Measurements from ENCODE around the gene DGKH. TPM values are rescaled to one million over a fixed set of nuclear protein-coding genes. Genes with fewer than 3 reads are reported as not detected.
A peak's percentile ranks its signal among the peaks of the same experiment; 100 is the strongest.

Gene DGKH
- total RNA-seq, 2 experiments from 2014 or later, result 6.0 TPM

DNA sequence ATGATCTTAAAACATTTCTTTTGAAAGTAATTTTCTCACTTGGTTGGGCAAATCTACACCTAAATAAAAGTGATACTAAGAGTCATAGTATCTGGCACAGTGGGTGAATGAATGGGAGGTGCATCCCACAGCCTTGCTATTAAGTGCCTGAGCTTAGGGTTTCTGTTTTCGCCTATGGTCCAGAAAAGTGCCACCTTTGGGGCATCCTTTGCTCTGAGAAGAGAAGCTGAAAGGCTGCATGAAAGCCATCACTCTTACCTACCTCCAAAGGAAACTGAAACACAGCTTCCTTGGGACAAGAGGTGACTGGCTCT is 167.9 kb downstream of the DGKH start:
- H3K27me3 ChIP-seq (ENCODE audit: control insufficient read depth in 1 of 2, insufficient read depth in 2 of 2, low read length in 2 of 2), result no peaks in the 10 kb centered on the region
- TF ChIP-seq, protein P1, sequence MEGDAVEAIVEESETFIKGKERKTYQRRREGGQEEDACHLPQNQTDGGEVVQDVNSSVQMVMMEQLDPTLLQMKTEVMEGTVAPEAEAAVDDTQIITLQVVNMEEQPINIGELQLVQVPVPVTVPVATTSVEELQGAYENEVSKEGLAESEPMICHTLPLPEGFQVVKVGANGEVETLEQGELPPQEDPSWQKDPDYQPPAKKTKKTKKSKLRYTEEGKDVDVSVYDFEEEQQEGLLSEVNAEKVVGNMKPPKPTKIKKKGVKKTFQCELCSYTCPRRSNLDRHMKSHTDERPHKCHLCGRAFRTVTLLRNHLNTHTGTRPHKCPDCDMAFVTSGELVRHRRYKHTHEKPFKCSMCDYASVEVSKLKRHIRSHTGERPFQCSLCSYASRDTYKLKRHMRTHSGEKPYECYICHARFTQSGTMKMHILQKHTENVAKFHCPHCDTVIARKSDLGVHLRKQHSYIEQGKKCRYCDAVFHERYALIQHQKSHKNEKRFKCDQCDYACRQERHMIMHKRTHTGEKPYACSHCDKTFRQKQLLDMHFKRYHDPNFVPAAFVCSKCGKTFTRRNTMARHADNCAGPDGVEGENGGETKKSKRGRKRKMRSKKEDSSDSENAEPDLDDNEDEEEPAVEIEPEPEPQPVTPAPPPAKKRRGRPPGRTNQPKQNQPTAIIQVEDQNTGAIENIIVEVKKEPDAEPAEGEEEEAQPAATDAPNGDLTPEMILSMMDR (IDR thresholded peaks at IDR 0.05), result peak; percentile 1
- no peaks in the 10 kb centered on the region for H3K27me3 Mint-ChIP-seq
- ChIA-PET CTCF (no interaction called here), POLR2A (no interaction called here)
- no peak overlapping the region for H3K4me3 ChIP-seq (ENCODE audit: low read length)
- no peak overlapping the region for H3K27ac ChIP-seq (ENCODE audit: low read depth in 1 of 2, low read length in 2 of 2)
- ATAC-seq (ENCODE audit: poor library complexity) (no peak), DNase-seq (no peak)
- peaks cover 31% of the 10 kb centered on the region for H3K36me3 Mint-ChIP-seq (ENCODE audit: low read depth)
- no peaks in the 10 kb centered on the region for H3K9me3 Mint-ChIP-seq
- H3K4me3 Mint-ChIP-seq, result no peak overlapping the region
- intact Hi-C loops (cut with DNase I, micrococcal nuclease), result loop anchor here in 1 of 2 experiments (5.0 kb wide), 1 partner anchor 549 kb away; no protein-coding TSS in a partner anchor
- no peaks in the 10 kb centered on the region for H3K4me1 ChIP-seq (ENCODE audit: insufficient read depth, low read length)
- no peak overlapping the region for H3K27ac Mint-ChIP-seq
- H3K4me1 Mint-ChIP-seq (ENCODE audit: low read depth), result no peaks in the 10 kb centered on the region
- peaks cover 21% of the 10 kb centered on the region for H3K36me3 ChIP-seq (ENCODE audit: insufficient read depth, low read length)
- H3K9me3 ChIP-seq (ENCODE audit: control insufficient read depth in 1 of 2, insufficient read depth in 1 of 2, low read length in 2 of 2), result no peaks in the 10 kb centered on the region

DNA sequence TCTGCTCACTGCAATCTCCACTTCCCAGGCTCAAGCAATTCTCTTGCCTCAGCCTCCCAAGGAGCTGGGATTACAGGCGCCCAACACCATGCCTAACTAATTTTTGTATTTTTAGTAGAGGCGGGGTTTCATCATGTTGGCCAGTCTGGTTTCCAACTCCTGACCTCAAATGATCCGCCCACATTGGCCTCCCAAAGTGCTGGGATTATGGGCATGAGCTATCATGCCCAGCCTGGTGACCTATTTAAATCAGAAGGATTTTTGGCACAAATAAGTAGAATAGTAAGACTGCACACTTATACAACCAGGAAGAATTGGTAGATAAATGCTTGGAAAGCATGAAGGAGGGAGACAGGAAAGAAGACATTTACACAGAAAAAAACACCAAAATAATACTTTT is 170.1 kb downstream of the DGKH start:
- H3K36me3 ChIP-seq (ENCODE audit: insufficient read depth, low read length), result peaks cover 31% of the 10 kb centered on the region
- H3K36me3 Mint-ChIP-seq (ENCODE audit: low read depth), result peaks cover 35% of the 10 kb centered on the region
- no peak overlapping the region for H3K4me3 Mint-ChIP-seq
- no peaks in the 10 kb centered on the region for H3K4me1 ChIP-seq (ENCODE audit: insufficient read depth, low read length)
- no peak overlapping the region for H3K4me3 ChIP-seq (ENCODE audit: low read length)
- no peaks in the 10 kb centered on the region for H3K9me3 Mint-ChIP-seq
- POLR2A ChIA-PET, result interaction anchor here (0.6 kb wide), 1 partner anchor 33 kb away, joined by 3 read pairs; no protein-coding TSS in a partner anchor
- CTCF ChIA-PET, result interaction anchor here (0.7 kb wide), 1 partner anchor 59 kb away, joined by 3 read pairs; no protein-coding TSS in a partner anchor
- no peak for ATAC-seq (ENCODE audit: poor library complexity)
- TF ChIP-seq, protein P1 (IDR thresholded peaks at IDR 0.05), result no peak
- H3K27ac ChIP-seq (ENCODE audit: low read depth in 1 of 2, low read length in 2 of 2), result no peak overlapping the region
- no peaks in the 10 kb centered on the region for H3K27me3 Mint-ChIP-seq
- DNase-seq, result no peak
- H3K4me1 Mint-ChIP-seq (ENCODE audit: low read depth), result no peaks in the 10 kb centered on the region
- intact Hi-C loops (cut with DNase I, micrococcal nuclease), result loop anchor here in 1 of 2 experiments (5.0 kb wide), 1 partner anchor 551 kb away; no protein-coding TSS in a partner anchor
- H3K27me3 ChIP-seq (ENCODE audit: control insufficient read depth in 1 of 2, insufficient read depth in 2 of 2, low read length in 2 of 2), result no peaks in the 10 kb centered on the region
- H3K9me3 ChIP-seq (ENCODE audit: control insufficient read depth in 1 of 2, insufficient read depth in 1 of 2, low read length in 2 of 2), result no peaks in the 10 kb centered on the region
- H3K27ac Mint-ChIP-seq, result no peak overlapping the region

DNA sequence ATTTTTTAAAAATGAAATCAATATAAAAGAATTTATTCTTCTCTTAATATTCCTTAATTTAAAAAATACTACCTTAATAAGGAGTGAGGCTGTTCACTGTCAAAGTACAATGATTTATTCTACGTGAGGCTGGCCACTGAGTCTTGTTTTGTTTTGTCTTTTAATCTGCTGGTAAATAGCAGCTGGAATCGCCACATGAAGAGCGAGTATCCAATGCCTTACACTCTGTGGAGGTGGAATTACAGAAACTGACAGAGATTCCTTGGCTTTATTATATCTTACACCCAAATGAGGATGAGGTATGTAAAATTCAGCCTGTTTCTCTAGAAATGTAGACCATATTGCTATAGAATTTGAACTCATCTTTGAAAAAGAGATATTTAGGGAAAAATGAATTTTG is 170.6 kb downstream of the DGKH start:
- H3K9me3 Mint-ChIP-seq, result no peaks in the 10 kb centered on the region
- no peaks in the 10 kb centered on the region for H3K27me3 Mint-ChIP-seq
- TF ChIP-seq, protein P1 (IDR thresholded peaks at IDR 0.05), result no peak
- Histone ChIP-seq H3K27me3 (ENCODE audit: control insufficient read depth in 1 of 2, insufficient read depth in 2 of 2, low read length in 2 of 2) (no peaks in the 10 kb centered on the region), H3K4me3 (ENCODE audit: low read length) (no peak overlapping the region), H3K9me3 (ENCODE audit: control insufficient read depth in 1 of 2, insufficient read depth in 1 of 2, low read length in 2 of 2) (no peaks in the 10 kb centered on the region), H3K36me3 (ENCODE audit: insufficient read depth, low read length) (peaks cover 30% of the 10 kb centered on the region), H3K27ac (ENCODE audit: low read depth in 1 of 2, low read length in 2 of 2) (no peak overlapping the region), H3K4me1 (ENCODE audit: insufficient read depth, low read length) (no peaks in the 10 kb centered on the region)
- H3K36me3 Mint-ChIP-seq (ENCODE audit: low read depth), result peaks cover 38% of the 10 kb centered on the region
- H3K4me3 Mint-ChIP-seq, result no peak overlapping the region
- intact Hi-C loops (cut with DNase I, micrococcal nuclease), result loop anchor here in 1 of 2 experiments (5.0 kb wide), 1 partner anchor 552 kb away; no protein-coding TSS in a partner anchor
- ChIA-PET CTCF (no interaction called here), POLR2A (interaction anchor here (0.6 kb wide), 1 partner anchor 33 kb away, joined by 3 read pairs; no protein-coding TSS in a partner anchor)
- H3K4me1 Mint-ChIP-seq (ENCODE audit: low read depth), result no peaks in the 10 kb centered on the region
- DNase-seq (no peak), ATAC-seq (ENCODE audit: poor library complexity) (no peak)
- no peak overlapping the region for H3K27ac Mint-ChIP-seq
